Measurements from ENCODE around the gene ERICH6B.

Gene ERICH6B

DNA sequence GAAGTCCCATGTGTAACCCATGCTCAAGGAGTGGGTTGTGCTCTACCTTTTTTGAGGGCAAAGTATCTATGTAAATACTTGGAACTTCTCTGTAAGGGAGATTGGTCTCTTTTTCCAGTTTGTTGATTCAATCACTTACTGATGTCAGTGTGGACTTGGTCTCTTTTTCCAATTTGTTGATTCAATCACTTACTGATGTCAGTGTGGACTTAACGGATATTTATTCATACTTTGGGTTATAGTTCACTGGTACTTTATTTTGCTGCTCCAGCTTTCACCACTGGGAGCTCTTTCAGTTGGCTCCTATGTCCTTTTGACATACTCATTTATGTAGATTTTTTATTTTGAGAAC is 114.4 kb downstream of the ERICH6B start:
- H3K27me3 ChIP-seq (ENCODE audit: insufficient read depth, poor library complexity, severe bottlenecking), result no peaks in the 10 kb centered on the region
- no peak for DNase-seq (ENCODE audit: low read depth in 1 of 2, low spot score in 1 of 2)
- no peak for TF ChIP-seq GABPA (IDR thresholded peaks at IDR 0.05; ENCODE audit: low read depth)
- no peak for TF ChIP-seq POLR2AphosphoS5 (IDR thresholded peaks at IDR 0.05; ENCODE audit: low read depth)
- TF ChIP-seq, protein P1, sequence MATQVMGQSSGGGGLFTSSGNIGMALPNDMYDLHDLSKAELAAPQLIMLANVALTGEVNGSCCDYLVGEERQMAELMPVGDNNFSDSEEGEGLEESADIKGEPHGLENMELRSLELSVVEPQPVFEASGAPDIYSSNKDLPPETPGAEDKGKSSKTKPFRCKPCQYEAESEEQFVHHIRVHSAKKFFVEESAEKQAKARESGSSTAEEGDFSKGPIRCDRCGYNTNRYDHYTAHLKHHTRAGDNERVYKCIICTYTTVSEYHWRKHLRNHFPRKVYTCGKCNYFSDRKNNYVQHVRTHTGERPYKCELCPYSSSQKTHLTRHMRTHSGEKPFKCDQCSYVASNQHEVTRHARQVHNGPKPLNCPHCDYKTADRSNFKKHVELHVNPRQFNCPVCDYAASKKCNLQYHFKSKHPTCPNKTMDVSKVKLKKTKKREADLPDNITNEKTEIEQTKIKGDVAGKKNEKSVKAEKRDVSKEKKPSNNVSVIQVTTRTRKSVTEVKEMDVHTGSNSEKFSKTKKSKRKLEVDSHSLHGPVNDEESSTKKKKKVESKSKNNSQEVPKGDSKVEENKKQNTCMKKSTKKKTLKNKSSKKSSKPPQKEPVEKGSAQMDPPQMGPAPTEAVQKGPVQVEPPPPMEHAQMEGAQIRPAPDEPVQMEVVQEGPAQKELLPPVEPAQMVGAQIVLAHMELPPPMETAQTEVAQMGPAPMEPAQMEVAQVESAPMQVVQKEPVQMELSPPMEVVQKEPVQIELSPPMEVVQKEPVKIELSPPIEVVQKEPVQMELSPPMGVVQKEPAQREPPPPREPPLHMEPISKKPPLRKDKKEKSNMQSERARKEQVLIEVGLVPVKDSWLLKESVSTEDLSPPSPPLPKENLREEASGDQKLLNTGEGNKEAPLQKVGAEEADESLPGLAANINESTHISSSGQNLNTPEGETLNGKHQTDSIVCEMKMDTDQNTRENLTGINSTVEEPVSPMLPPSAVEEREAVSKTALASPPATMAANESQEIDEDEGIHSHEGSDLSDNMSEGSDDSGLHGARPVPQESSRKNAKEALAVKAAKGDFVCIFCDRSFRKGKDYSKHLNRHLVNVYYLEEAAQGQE (IDR thresholded peaks at IDR 0.05; ENCODE audit: insufficient replicate concordance, low read depth), result no peak
- peak overlapping the region; percentile 36 for H3K27ac ChIP-seq (replicated peaks)
- no peak overlapping the region for H3K4me3 ChIP-seq (replicated peaks; ENCODE audit: insufficient read depth, low read length)

DNA sequence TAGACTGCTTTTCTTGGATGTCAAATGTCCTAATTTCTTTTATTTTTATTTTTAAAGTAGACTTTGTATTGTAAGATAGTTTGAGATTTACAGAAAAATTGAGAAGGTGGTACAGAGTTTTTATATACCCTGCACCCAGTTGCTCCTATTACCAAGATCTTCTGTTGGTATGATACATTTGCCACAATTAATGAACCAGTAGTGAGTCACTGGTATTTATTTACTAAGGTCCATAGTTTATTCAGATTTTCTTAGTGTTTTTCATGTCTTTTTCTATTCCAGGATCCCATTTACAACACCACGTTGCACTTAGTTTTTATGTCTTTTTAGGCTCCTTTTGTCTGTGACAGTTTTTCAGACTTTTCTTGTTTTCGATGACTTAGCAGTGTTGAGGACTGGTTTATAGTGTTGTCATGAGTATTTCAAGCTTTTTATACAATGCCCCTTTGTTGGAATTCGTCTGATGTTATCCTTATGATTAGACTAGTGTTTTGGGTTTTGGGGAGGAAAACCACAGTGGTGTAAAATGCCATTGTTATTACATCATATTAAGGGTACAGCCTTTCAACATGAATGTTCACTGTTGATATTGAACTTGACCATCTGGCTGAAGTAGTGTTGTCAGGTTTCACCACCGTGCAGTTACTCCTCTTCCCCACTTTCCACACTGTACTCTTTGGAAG is 114.9 kb downstream of the ERICH6B start:
- no peaks in the 10 kb centered on the region for H3K27me3 ChIP-seq (ENCODE audit: insufficient read depth, poor library complexity, severe bottlenecking)
- DNase-seq (ENCODE audit: low read depth in 1 of 2, low spot score in 1 of 2), result peak in 1 of 2 experiments; percentile 70
- H3K27ac ChIP-seq (replicated peaks), result peak overlapping the region; percentile 36
- TF ChIP-seq, protein P1 (IDR thresholded peaks at IDR 0.05; ENCODE audit: insufficient replicate concordance, low read depth), result no peak
- TF ChIP-seq SPI1 (IDR thresholded peaks at IDR 0.05; ENCODE audit: borderline replicate concordance, low read depth) (peak; percentile 52; the same call in 1 of the 2 replicates), POLR2AphosphoS5 (IDR thresholded peaks at IDR 0.05; ENCODE audit: low read depth) (peak; percentile 50)
- H3K4me3 ChIP-seq (replicated peaks; ENCODE audit: insufficient read depth, low read length), result no peak overlapping the region

DNA sequence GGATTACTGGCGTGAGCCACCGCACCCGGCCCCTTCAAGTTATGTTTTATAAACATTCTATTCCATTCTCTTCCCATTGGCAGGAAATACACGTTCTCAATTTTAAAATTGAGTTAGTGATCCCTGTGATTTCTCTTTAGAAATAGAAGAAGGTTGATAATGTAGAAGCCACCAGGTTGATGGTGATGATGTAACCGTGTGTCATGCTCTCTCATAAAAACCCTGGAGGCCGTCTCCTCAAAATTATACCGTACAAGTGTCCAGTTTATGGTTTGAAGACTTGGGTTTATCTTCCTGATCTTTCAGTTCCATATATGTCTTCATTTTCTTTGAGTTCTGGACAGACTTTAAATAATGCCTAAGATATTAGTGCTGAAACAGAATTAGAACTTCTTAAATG is 118.6 kb downstream of the ERICH6B start:
- TF ChIP-seq, protein P2, sequence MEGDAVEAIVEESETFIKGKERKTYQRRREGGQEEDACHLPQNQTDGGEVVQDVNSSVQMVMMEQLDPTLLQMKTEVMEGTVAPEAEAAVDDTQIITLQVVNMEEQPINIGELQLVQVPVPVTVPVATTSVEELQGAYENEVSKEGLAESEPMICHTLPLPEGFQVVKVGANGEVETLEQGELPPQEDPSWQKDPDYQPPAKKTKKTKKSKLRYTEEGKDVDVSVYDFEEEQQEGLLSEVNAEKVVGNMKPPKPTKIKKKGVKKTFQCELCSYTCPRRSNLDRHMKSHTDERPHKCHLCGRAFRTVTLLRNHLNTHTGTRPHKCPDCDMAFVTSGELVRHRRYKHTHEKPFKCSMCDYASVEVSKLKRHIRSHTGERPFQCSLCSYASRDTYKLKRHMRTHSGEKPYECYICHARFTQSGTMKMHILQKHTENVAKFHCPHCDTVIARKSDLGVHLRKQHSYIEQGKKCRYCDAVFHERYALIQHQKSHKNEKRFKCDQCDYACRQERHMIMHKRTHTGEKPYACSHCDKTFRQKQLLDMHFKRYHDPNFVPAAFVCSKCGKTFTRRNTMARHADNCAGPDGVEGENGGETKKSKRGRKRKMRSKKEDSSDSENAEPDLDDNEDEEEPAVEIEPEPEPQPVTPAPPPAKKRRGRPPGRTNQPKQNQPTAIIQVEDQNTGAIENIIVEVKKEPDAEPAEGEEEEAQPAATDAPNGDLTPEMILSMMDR (IDR thresholded peaks at IDR 0.05; ENCODE audit: insufficient read depth, low read length), result no peak
- TF ChIP-seq SPI1 (IDR thresholded peaks at IDR 0.05; ENCODE audit: borderline replicate concordance, low read depth) (no peak), GABPA (IDR thresholded peaks at IDR 0.05; ENCODE audit: low read depth) (no peak), POLR2AphosphoS5 (IDR thresholded peaks at IDR 0.05; ENCODE audit: low read depth) (no peak)
- TF ChIP-seq, protein P1 (IDR thresholded peaks at IDR 0.05; ENCODE audit: insufficient replicate concordance, low read depth), result no peak
- Histone ChIP-seq H3K27me3 (ENCODE audit: insufficient read depth, poor library complexity, severe bottlenecking) (no peaks in the 10 kb centered on the region), H3K4me3 (replicated peaks; ENCODE audit: insufficient read depth, low read length) (no peak overlapping the region), H3K27ac (replicated peaks) (no peak overlapping the region)
- no peak for DNase-seq (ENCODE audit: low read depth in 1 of 2, low spot score in 1 of 2)

DNA sequence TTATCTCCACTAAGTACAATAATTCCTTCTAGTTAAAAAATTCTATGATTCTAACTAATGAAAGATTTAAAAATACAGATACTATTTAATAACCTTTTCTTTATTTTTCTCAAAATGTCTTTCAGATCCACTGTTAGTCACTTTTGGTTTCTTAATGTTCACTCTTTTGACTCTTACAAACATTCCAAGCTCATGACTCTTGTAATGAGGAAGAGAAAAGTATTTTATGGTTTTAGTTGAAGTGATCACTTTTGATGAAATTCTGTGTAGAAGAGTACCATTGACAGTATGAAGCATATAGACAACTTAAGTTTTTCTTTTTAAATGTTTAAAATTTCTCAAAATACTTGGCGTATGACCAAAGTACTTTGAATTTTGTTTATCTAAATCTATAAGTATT is 123.0 kb downstream of the ERICH6B start:
- H3K27me3 ChIP-seq (ENCODE audit: insufficient read depth, poor library complexity, severe bottlenecking), result no peaks in the 10 kb centered on the region
- no peak overlapping the region for H3K4me3 ChIP-seq (replicated peaks; ENCODE audit: insufficient read depth, low read length)
- H3K27ac ChIP-seq (replicated peaks), result no peak overlapping the region
- DNase-seq (ENCODE audit: low read depth in 1 of 2, low spot score in 1 of 2), result no peak
- TF ChIP-seq SPI1 (IDR thresholded peaks at IDR 0.05; ENCODE audit: borderline replicate concordance, low read depth) (no peak), POLR2AphosphoS5 (IDR thresholded peaks at IDR 0.05; ENCODE audit: low read depth) (no peak), GABPA (IDR thresholded peaks at IDR 0.05; ENCODE audit: low read depth) (no peak)
- TF ChIP-seq, protein P1 (IDR thresholded peaks at IDR 0.05; ENCODE audit: insufficient replicate concordance, low read depth), result no peak
- TF ChIP-seq, protein P2 (IDR thresholded peaks at IDR 0.05; ENCODE audit: insufficient read depth, low read length), result no peak
